ENCODE measurements around the gene CRTAC1. TPM values are rescaled to one million over a fixed set of nuclear protein-coding genes. Genes with fewer than 3 reads are reported as not detected.

Gene CRTAC1
- total and polyA plus RNA-seq, 9 of the 15 experiments (the other 6 are each of a cell fraction or from before 2014, with no cell fraction given) = not detected

DNA sequence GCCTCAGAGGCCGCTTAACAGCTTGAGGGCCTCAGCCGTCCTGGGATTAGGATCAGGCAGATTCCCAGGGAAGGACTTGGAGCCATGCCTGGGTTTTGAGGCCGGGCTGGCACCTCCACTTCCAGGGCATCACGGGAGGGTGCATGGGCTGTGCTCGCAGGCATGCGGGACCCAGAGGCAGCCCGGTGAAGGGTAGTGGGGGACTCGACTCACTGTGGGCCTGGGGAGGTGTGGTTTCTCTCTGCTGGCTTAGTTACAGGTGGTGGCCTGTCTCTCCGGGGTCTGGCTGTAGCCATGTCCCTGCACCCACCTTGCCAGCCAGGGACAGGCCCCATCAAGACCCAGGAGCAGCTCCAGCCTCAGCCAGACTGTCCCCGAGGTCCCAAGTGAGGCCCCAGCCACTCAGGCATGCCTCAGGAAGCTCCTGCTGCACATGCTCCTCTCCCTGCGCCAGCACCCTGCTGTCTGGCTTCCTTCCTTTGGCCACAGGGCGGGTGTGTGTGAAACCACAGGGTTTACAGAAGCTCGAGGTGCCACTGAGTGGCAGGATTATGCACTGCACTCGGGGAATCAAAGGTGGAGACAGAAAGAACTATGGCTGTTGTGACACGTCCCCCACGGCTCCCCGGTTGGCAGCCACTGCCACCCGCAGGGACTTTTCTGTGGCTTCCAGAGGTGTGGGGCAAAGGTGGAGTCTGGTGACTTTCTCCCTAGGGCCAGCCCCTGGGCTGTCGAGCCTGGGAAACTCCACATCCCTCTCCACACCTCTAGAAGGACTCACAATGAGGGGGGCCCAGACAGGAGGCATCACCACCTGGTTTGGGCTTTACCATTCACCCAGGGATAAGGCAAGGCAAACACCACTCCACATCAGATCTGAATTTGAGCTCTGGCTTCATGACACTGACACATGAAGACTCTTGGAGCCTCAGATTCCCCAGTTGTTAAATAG lies 161.1 kb downstream of the CRTAC1 start (continued):
- TF ChIP-seq, protein P1, sequence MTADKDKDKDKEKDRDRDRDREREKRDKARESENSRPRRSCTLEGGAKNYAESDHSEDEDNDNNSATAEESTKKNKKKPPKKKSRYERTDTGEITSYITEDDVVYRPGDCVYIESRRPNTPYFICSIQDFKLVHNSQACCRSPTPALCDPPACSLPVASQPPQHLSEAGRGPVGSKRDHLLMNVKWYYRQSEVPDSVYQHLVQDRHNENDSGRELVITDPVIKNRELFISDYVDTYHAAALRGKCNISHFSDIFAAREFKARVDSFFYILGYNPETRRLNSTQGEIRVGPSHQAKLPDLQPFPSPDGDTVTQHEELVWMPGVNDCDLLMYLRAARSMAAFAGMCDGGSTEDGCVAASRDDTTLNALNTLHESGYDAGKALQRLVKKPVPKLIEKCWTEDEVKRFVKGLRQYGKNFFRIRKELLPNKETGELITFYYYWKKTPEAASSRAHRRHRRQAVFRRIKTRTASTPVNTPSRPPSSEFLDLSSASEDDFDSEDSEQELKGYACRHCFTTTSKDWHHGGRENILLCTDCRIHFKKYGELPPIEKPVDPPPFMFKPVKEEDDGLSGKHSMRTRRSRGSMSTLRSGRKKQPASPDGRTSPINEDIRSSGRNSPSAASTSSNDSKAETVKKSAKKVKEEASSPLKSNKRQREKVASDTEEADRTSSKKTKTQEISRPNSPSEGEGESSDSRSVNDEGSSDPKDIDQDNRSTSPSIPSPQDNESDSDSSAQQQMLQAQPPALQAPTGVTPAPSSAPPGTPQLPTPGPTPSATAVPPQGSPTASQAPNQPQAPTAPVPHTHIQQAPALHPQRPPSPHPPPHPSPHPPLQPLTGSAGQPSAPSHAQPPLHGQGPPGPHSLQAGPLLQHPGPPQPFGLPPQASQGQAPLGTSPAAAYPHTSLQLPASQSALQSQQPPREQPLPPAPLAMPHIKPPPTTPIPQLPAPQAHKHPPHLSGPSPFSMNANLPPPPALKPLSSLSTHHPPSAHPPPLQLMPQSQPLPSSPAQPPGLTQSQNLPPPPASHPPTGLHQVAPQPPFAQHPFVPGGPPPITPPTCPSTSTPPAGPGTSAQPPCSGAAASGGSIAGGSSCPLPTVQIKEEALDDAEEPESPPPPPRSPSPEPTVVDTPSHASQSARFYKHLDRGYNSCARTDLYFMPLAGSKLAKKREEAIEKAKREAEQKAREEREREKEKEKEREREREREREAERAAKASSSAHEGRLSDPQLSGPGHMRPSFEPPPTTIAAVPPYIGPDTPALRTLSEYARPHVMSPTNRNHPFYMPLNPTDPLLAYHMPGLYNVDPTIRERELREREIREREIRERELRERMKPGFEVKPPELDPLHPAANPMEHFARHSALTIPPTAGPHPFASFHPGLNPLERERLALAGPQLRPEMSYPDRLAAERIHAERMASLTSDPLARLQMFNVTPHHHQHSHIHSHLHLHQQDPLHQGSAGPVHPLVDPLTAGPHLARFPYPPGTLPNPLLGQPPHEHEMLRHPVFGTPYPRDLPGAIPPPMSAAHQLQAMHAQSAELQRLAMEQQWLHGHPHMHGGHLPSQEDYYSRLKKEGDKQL (CRISPR knock-in tag; IDR thresholded peaks at IDR 0.05; ENCODE audit: borderline replicate concordance) = no peak
- no peak for TF ChIP-seq PURB (CRISPR knock-in tag; IDR thresholded peaks at IDR 0.05; ENCODE audit: low read depth)
- TF ChIP-seq PTTG1 (tag; IDR thresholded peaks at IDR 0.05; ENCODE audit: low read depth) = no peak
- TF ChIP-seq ZNF780A (CRISPR knock-in tag; IDR thresholded peaks at IDR 0.05) = no peak
- no peak for TF ChIP-seq POLR2A (conservative IDR thresholded peaks at IDR 0.05)
- no peak for TF ChIP-seq ELF2 (CRISPR knock-in tag; IDR thresholded peaks at IDR 0.05)
- TF ChIP-seq, protein P2, sequence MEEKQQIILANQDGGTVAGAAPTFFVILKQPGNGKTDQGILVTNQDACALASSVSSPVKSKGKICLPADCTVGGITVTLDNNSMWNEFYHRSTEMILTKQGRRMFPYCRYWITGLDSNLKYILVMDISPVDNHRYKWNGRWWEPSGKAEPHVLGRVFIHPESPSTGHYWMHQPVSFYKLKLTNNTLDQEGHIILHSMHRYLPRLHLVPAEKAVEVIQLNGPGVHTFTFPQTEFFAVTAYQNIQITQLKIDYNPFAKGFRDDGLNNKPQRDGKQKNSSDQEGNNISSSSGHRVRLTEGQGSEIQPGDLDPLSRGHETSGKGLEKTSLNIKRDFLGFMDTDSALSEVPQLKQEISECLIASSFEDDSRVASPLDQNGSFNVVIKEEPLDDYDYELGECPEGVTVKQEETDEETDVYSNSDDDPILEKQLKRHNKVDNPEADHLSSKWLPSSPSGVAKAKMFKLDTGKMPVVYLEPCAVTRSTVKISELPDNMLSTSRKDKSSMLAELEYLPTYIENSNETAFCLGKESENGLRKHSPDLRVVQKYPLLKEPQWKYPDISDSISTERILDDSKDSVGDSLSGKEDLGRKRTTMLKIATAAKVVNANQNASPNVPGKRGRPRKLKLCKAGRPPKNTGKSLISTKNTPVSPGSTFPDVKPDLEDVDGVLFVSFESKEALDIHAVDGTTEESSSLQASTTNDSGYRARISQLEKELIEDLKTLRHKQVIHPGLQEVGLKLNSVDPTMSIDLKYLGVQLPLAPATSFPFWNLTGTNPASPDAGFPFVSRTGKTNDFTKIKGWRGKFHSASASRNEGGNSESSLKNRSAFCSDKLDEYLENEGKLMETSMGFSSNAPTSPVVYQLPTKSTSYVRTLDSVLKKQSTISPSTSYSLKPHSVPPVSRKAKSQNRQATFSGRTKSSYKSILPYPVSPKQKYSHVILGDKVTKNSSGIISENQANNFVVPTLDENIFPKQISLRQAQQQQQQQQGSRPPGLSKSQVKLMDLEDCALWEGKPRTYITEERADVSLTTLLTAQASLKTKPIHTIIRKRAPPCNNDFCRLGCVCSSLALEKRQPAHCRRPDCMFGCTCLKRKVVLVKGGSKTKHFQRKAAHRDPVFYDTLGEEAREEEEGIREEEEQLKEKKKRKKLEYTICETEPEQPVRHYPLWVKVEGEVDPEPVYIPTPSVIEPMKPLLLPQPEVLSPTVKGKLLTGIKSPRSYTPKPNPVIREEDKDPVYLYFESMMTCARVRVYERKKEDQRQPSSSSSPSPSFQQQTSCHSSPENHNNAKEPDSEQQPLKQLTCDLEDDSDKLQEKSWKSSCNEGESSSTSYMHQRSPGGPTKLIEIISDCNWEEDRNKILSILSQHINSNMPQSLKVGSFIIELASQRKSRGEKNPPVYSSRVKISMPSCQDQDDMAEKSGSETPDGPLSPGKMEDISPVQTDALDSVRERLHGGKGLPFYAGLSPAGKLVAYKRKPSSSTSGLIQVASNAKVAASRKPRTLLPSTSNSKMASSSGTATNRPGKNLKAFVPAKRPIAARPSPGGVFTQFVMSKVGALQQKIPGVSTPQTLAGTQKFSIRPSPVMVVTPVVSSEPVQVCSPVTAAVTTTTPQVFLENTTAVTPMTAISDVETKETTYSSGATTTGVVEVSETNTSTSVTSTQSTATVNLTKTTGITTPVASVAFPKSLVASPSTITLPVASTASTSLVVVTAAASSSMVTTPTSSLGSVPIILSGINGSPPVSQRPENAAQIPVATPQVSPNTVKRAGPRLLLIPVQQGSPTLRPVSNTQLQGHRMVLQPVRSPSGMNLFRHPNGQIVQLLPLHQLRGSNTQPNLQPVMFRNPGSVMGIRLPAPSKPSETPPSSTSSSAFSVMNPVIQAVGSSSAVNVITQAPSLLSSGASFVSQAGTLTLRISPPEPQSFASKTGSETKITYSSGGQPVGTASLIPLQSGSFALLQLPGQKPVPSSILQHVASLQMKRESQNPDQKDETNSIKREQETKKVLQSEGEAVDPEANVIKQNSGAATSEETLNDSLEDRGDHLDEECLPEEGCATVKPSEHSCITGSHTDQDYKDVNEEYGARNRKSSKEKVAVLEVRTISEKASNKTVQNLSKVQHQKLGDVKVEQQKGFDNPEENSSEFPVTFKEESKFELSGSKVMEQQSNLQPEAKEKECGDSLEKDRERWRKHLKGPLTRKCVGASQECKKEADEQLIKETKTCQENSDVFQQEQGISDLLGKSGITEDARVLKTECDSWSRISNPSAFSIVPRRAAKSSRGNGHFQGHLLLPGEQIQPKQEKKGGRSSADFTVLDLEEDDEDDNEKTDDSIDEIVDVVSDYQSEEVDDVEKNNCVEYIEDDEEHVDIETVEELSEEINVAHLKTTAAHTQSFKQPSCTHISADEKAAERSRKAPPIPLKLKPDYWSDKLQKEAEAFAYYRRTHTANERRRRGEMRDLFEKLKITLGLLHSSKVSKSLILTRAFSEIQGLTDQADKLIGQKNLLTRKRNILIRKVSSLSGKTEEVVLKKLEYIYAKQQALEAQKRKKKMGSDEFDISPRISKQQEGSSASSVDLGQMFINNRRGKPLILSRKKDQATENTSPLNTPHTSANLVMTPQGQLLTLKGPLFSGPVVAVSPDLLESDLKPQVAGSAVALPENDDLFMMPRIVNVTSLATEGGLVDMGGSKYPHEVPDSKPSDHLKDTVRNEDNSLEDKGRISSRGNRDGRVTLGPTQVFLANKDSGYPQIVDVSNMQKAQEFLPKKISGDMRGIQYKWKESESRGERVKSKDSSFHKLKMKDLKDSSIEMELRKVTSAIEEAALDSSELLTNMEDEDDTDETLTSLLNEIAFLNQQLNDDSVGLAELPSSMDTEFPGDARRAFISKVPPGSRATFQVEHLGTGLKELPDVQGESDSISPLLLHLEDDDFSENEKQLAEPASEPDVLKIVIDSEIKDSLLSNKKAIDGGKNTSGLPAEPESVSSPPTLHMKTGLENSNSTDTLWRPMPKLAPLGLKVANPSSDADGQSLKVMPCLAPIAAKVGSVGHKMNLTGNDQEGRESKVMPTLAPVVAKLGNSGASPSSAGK (IDR thresholded peaks at IDR 0.05) = peak; percentile 42; the same call in 1 of the 2 replicates
- TF ChIP-seq ADNP (tag; IDR thresholded peaks at IDR 0.05) = no peak
- no peak for TF ChIP-seq ZNF217 (CRISPR knock-in tag; IDR thresholded peaks at IDR 0.05)
- TF ChIP-seq U2AF2 (optimal IDR thresholded peaks at IDR 0.05; ENCODE audit: low read depth, low read length) = no peak
- TF ChIP-seq NCOA6 (IDR thresholded peaks at IDR 0.05) = no peak
